Lung microvascular endothelial cell (primary cell): ENCODE measurements around the gene MINDY3. TPM values are rescaled to one million over a fixed set of nuclear protein-coding genes. Genes with fewer than 3 reads are reported as not detected.

ENCODE experiments used
- DNase-seq, 2 donors: peaks; one replicate each; pipeline versions ENCODE4 v3.0.0 to v3.0.0-alpha.2; 2010; ENCODE audit warnings: low read depth in 2 of 2
- total RNA-seq: library from RNA; depleted of rRNA; stranded (reverse); fragments of >200 nt; gene quantifications from 2 replicates; pipeline ENCODE4 v1.2.1, GENCODE V29; 2014

Gene MINDY3
- total RNA-seq, 1 donor from 2014 or later, result 23.2 TPM

GRCh38 chr10:15739254-15739970 is 120.9 kb downstream of the MINDY3 start:
- no peak for DNase-seq

DNA sequence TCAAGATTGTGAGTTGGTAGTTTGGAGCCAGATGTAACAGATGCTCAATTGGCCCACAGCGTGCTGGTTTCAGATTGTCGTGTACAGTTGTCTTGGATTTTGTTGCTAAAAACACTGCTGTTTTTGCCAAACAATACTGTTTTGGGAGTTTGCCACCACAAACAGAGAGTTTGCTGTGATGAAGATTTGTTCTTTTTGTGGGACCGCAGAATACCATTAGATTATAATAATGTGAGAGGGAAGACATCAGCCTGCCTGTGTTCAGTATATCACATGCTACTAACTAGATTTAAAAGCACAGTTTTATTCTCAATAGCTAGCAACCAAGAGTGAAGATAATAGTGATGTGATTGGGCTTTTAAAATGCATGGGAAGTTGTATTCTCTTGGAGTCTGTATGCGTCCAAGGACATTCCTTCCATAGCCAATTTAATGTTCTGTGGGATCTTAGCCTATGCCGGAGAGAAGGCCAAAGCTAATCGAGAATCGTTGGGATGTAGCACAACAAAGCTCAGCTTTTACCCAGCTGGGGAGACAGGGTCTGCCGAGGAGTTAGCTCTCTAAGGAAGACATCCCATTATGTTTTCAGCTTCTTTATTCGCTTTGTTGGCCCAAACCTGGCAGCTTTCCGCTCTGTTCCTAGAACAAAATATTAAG is 121.9 kb downstream of the MINDY3 start:
- DNase-seq, result peak in 1 of 2 donors; percentile 38

DNA sequence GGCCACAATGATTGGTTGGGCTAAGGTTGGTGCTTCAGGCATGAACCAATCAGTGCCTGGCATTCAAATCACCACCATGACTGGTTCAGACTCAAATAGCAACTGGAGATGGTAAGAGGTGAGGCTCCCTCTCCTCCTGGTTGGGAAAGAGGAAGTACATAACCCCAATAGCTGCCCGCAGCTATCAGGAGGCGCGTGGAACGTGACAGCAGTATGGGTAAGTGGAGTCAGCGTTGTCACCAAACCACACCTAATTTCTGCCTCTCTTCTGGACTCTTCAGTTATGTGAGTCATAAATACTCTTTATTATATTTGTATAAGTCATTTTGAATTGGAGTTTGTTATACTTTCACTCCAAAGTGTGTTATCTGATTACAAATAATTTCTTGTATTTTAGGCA is 122.7 kb downstream of the MINDY3 start:
- no peak for DNase-seq

- DNase-seq, result no peak
Measured at GRCh38 chr10:15735763-15736162, 124.5 kb downstream of the MINDY3 start.

- DNase-seq, result no peak
Measured at GRCh38 chr10:15730341-15730740, 130.0 kb downstream of the MINDY3 start.

DNA sequence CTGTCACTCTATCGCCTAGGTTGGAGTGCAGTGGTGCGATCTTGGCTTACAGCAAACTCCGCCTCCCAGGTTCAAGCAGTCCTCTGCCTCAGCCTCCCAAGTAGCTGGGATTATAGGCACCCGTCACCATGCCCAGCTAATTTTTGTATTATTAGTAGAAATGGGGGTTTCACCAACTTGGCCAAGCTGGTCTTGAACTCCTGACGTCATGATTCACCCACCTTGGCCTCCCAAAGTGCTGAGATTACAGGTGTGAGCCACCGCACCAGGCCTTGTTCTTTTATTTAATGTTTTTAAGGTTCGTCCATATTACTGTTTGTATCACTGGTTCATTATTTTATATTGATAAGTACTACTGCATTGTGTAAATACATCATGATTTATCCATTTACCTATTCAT is 130.4 kb downstream of the MINDY3 start:
- DNase-seq, result no peak

Other genes with a start within 250 kb of the MINDY3 start
- 0.79 and 1.5 TPM in 2 replicates for gene ITGA8, start 140.6 kb downstream of the MINDY3 start, total RNA-seq